ENCODE measurements around the gene PRXL2A.

DNA sequence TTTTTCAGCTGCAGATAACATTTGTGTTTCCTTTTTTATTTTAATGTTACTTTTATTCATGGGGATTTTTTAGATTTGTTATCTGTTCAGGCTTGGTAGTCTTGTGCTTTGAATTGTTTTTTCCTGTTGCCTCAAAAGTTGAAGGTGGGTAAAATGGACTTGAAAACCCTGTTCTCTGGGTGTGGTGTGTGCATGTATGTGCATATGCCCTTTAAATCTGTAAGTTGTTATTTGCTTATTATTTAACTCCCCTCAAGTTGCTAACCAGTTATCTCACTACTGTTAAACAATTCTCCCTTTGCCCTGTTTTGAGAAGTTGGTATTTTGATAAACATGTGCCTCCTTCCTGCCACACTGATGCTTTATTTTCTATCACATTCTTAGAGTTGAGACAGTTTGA is 76.3 kb downstream of the PRXL2A start:
- TF ChIP-seq POLR2AphosphoS5 (IDR thresholded peaks at IDR 0.05; ENCODE audit: low read depth, low read length) (no peak), POLR2A (IDR thresholded peaks at IDR 0.05; ENCODE audit: low read depth, low read length) (no peak)
